ENCODE measurements around the gene SMYD1. TPM values are rescaled to one million over a fixed set of nuclear protein-coding genes. Genes with fewer than 3 reads are reported as not detected.

The SMYD1 gene
- total RNA-seq, 1 donor from 2014 or later, result not detected

DNA sequence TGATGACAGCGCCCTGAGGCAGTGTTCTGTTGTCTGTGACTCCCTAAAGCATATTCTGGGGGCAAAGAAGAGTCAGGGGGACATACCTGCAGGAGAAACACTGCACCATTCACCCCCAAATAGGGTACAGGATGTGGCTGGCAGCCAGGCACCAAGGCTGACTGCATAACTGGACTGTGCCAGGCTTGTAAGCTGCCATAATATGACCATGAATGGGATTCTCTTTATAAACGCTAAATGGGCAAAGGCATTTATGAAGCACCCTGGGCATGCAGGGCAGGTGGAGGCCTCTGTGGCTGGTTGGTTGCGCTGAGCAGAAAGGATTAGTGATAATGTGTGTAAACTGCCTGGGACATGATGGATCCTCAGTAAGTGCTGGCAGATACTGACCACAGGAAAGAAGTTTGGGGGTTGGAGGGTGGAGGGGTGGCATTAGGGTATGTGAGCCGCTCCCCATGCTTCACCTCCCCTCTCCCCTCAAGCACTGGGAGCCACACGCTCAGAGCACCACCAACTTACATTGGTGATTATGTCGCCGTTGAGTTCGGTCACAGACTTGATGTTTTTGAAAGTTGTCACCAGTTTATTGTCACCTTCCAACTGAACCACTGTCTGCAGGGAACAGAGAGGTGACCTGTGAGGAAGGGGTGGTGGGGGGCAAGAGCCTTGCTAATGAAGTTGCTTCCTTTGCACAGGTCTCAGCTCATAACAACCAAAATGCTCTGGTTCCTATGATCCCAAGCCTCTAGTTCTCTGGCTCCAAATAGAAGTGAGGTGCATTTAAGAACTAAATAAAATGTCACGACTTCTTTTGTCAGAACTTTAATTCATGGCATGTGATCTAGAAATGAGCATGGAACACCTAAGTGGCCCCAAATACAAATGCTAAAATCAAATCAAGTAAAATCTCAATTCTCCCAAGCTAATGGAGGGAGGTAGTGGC, 56.6 kb downstream of the SMYD1 start:
- no peak for DNase-seq

DNA sequence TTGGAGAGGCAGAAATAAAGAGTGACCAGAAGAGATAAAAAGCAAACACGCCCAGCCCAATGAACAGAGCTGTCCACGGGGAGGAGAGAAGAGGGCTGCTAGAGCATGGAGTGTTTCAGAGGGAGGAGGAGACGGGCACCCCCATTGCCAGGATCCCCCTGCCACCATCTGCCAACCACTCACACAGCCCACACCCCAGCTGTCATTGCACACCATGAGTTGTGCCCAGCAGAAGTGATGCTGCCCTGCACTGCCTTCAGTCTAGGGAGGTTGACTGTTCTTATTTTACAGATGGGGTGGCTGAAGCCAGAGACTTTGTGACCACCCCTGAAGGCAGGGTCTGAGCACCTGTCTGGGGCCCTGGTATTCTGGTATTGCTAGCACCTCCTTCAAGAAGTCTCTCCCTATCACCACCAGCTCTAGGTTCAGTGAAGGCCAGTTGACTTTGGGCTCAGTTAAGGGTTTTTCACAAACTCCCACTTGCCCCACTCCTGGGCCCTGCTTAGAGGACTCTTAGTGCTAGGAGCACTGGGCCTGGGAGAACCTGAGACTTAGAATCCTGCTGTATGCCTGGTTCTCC, 57.8 kb downstream of the SMYD1 start:
- DNase-seq, result no peak

DNA sequence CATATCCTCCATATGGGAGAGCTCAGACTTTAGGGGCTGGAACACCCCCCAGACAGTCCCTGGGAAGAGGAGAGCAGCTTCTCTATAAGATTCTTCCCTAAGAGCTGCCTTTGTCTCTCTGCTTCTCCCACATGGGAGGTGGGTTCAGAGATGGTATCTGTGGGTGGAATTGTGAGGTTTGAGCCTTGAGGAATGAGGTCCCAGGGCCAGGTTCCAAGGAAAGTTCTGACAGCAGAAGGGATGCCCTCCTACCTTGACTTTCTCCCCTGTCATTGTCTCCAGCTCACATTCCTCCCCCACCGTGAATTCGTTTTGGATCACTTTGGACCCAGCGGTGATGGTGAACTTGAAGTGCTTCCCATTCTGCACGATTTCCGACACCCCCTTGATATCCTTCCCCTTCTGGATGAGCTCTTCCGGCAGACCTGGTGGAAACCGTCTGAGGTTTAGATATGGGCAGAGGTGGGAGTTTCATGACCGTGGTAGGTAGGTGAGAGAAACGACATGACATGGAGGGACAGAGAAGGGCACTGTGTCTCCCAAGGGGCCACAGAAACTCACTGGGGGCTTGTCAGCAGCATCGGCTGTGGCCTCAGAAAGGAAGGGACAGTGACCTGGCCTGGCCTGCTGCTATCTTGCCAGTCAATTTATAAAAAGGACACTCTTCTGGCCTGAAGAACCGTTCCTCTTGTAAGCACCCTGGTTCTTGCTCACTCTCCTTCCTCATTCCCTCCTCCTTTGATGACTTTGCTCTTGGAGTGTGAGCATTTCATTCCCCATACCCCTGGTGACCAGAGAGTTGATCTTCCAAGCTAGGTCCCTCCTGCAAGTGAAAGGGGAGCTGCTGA, 58.5 kb downstream of the SMYD1 start:
- no peak for DNase-seq

DNA sequence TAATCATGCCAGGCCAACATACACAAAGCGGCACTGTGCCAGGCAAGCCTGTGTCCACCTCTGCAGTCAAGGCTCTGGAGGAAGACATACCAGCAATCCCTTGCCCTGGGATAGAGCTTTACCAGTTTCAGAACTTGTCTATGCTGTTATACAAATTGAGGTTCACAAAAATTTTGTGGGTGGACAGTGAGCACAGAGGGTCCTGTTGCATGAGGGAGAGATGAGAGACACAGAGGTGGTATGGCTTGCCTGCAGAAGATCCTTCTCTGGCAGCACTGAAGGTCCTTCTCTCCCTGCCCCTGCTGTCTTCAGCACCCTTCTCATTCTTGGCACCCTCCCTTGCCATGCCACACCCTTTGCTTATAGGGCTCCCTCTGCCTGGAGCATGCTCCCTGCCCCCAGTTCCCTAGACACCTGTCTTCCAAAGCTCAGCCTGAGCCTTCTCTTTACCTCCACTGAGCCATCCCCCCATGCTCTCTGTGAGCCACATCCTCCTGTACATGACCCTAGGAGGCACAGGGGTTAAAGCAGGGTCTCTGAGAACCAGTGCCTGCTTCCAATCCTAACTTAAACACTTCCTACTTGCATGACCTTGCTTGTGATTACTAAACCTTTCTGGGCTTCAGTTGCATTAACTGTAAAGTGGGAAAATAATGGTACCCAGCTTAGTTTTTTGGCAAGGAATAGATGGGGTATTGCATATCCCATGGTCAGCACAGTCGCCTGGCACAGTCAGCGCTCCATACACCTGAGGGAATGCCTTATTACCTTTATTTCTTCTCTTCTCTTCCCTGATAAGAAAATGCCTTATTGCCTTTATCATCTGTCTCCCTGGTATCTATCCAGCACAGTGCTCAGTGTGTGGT, 59.4 kb downstream of the SMYD1 start:
- DNase-seq, result no peak

DNA sequence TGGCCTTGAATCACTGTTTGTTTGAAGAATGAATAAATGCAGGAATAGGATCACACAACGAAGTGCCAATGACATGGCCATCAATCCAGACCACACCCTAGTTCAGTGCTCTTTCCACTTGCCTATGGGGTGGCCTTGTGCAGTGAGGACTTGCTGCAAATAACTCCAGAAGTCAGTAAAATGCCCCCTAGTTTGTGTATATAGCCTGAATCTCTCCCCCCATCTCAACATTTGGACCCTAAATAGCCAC, 59.9 kb downstream of the SMYD1 start:
- DNase-seq, result no peak

DNA sequence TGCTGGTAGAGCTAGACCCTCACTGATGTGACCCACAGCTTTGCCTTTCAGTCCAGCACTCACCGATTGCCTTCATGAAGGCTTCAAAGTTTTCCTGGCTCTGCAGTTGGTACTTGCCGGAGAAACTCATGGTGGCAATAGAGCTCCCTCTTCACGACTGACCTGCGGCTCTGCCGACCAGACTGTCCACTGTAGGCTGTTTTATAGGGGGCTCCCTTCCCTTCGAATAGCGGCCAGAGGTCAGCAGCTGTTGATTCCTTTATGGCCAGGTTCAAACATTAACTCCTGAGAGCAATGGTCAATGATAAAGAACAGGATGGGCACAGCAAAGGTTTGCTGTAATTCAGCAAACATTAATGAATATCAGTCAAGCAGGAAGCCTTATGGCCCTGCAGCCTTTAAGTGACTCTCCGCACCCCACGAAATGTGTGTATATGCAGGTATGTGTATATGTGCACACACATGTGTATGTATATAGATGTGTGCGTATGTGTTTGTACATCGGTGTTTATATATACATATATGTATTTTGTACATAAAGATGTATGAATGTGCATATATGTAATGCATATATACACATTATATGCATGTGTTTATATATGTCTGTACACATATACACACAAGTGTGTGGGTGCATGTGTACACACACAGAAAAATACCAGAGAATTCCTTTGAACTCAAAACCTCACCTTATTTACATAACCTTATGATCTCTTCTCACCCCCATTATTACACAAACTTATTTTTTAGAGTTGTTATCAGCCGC, 60.4 kb downstream of the SMYD1 start, which contains the start of gene FABP1:
FABP1 (minus strand) TSS at position 175 of the 766 bp plus-strand sequence; CDS start at position 130, 45 bp downstream.
- no peak for DNase-seq

DNA sequence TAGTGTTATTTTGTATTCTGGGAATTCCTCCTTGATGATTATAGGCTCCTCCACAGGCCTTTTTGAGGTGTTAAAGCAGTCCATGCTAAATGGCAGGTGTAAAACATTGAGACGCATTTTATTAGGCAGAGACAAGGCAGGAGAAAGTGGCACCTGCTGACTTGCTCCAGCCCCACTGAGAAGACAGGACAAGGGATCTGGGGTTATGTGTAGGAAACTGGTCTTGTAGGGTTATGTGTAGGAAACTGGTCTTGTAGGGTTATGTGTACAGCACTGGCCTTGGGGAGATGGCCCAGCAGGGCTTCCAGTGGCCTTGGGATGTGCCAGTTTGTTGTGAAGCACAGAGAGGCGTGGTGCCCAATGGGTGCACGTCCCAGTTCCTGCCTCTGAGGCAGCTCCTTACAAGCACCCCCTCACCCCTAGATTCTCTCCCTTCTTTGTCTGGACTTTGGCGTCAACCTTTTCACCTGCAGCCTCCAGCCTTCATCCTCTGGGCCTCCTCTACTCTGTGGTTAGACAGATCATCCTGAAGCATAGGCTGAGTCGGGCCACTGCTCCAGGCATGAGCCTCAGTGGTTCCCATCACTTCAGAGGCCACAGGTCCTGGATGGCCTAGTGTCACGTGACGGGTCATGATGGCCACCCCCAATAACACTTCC, 61.2 kb downstream of the SMYD1 start:
- no peak for DNase-seq

DNA sequence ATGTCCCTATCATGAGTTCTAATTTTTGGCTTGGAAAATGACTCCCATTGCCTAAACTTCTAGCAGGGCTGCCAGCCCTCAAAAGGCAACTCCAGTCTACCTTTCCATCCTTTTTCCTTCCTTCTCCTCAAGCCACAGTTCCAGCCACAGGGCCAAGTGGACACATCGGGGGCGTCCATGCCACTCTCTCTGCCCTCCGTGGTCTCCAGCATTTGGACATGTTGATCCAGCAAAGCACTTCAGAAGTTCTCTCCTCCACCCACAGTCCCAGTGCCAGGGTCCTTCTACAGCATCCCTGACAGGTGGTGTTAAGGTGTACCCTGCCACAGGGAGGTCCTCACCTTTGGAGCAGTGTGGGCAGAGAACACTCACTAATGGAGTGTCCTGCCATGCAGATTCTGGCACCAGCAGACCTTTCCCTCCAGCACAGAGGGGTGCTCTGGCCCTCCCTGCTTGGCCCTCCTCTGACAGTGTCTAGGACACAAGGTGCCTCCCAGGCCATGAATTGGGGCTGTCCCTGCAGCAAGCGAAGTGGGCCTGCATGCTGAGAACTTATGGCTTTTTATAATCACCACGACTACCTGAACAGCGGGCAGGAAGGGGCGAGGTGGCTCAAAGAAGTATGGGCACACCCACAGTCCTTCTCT, 61.8 kb downstream of the SMYD1 start:
- DNase-seq, result no peak

DNA sequence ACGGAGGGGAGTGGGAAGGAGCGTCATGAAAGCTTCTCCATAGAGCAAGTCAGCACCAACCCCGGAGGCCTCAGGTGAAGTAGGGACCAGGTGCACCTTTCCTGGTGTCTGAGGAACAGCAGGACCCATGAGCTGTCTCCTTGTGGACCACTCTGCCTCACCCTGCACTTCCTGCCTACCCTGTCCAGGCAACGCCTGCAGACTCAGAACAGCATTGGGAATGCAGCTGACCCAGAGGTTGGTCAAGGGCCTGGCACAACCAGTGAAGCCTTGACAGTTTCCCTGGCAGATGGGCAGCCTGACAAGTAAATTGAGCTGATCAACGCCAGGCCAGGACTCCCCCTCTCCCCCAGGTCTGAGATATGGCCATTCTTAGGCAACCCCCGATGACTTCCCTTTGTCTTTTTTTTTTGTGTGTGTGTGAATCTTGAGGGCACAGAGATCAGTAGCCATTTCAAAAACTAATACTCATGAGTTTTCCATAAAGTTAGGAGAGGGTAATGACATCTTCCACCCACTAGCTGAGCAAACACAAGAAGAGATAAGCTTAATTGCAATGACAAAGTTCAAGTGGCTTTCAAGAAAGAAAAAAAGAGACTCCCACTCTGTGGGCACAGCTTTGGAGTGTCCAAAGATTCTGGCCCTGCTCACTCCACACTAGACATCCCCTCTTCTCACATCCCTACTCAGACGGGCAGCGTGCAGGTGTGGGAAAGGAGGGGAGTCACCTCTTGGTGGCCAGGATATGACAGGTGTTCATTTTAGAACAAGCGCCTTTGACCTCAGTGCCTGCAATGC, 63.8 kb downstream of the SMYD1 start:
- DNase-seq, result no peak

DNA sequence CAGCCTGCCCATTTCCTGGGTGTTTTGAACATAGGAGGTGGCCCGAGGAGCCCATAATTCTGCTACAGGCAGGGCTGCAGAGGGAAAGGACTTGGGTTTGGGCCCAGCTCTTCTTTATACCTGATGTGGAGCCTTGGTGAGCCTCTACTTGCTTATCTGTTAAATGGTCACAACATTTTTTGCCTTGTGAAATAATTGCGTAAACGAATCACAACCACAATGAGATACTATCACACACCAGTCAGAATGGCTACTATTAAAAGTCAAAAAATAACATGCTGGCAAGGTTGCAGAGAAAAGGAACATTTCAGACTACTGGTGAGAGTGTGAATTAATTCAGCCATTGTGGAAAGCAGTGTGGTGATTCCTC, 64.4 kb downstream of the SMYD1 start:
- no peak for DNase-seq

DNA sequence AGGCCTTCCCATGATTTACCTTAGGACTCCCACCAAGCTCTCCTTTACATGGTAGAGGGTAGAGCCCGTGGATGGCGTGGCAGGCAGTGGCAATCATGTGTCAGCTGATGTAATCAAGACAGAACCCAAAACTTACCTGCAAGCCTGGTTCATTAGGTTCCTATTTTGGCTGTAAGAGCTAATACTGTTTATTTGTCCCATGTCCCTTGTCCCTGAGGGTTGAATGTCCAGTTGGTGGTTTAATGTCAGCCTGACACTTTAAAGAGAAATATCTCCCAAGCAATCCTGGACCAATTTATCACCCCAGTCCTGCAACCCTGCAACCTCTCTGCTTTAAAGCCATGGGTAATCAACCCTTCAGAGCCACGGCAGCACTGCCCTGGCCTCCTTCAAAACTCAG, 66.2 kb downstream of the SMYD1 start:
- DNase-seq, result no peak

DNA sequence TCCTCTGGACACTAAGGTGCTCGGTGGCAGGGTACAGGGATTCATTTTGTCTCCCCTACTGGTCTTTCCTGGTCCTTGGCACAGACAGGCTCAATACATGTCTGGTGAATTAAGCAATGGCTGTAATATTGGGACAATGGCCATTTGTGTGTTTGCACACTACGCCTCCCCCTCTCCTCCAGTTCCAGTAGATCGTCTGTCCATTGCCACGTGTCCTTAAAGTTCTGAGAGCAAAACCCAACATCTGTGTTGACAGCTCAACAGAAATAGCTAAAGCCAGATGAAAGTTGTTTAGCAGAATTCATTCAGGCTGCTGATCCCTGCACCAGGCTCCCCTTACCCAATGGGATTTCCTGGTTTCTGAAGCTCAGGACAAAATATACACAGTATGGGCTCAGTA, 69.2 kb downstream of the SMYD1 start:
- no peak for DNase-seq

DNA sequence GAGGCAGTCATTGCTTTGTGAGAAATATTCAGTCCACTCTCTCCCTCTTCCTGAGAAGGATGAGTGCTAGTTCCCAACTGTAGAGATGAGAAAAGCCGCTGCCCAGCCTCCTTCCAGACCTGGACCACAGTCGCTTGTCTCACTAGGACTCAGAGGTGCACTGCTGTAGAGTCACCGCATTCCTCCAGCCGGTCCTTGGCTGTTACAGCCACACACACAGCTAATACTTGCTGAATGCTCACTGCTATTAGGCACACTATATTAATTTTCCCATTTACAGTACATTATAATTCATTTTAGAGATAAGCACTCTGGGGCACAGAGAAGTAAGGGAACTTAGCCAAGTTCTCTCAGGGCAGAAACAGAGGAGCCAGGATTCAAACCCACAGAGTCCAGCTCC, 70.2 kb downstream of the SMYD1 start:
- no peak for DNase-seq

DNA sequence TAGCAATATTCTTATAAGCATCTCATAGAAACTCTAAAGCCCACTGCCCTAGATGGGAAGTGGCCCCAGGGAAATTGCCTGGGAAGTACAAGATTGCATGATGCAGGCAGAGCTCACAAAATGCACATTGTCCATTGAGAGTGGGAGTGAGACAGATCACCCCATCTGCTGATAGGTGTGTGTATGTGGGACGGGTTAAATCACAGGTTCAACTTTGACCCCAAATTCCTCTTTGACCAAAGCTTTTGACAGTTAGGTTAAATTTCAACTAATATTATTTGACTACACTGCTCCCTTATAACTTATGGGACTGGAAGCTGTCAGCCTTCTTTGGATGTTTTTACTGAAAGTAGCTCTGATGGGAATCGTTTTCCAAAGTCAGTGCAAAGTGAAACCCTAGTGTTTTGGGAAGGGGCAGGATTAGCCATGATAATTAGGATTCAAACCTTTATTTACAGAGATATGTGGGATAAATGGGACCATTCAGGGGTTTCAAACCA, 71.6 kb downstream of the SMYD1 start:
- no peak for DNase-seq

DNA sequence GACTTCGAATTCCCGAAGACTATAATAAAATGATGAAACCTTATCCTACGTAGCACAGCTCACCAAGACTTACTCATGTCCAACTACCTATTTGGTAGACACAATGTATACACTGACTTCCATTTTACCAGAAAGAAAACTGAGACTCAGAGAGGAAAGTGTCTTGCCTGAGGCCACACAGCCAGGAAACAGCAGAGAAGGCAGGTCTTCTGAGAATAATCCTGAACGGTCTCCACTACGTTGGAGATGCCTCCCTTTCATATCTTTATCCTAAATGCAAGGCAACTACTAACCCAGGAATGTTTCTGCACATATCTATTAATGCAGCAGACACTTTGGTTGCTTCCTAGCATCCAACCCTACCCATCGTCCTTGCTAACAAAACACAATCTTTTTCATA, 72.2 kb downstream of the SMYD1 start:
- DNase-seq, result no peak

DNA sequence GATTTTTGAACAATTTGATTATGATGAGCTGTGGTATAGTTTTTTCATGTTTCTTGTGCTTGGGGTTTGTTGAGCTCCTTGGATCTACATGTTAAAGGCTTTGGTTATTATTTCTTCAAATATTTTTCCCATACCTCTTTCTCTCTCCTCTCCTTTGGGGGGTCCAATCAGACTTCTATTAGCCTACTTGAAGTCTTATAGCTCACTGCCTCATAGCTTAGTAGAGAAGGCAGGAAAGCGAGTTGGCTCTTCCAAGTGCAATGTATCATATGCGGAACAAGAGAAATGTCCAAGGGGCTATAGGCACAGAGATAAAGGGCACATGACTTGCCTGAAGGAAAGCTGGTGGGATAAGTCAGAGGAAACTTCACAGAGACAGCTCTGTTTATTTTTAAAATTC, 74.3 kb downstream of the SMYD1 start:
- DNase-seq, result no peak

DNA sequence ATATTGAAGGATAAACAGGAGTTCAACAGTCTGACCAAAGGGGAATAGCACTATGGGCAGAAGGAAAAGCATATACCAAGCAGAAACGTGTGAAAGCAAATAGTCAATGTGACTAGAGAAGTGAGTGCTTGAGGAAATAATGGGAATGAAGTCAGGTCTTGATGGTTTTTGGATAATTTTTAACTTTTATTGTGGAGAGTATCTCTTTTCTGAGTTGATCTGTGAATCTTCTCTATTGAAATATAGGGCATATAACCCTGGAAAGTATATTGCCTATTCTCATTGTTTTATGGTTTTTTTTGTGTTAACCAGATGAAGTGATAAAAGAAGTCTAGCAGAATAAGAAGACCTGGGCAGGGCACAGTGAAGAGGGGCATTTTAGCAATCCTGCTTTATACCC, 76.6 kb downstream of the SMYD1 start:
- no peak for DNase-seq

DNA sequence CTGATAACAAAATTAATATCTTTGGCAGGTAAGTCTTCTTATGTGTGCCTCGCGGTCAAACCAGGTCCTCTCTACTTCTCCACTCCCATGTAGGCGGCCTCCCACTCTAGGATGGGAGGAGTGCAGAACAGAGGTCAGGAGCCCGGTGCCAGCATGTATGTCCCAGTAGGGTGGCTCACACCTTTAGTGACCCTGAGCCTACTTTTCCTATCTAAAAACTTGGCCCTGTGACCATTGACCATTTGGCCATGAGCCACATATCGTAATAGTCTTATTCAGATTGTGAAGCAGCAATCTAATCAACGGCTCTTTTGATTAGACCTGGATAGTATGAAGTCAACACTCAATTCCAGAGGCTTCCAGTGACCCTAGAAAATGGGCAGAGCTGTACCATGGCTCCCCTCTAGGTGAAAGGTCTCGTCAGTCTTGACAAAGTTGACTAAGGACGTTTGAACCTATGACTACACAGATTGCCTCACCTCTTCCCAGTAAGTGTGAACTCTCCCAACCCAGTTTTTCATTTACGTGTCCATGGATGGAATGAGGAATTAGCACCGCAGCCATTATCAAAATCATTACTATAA, 77.4 kb downstream of the SMYD1 start:
- no peak for DNase-seq

DNA sequence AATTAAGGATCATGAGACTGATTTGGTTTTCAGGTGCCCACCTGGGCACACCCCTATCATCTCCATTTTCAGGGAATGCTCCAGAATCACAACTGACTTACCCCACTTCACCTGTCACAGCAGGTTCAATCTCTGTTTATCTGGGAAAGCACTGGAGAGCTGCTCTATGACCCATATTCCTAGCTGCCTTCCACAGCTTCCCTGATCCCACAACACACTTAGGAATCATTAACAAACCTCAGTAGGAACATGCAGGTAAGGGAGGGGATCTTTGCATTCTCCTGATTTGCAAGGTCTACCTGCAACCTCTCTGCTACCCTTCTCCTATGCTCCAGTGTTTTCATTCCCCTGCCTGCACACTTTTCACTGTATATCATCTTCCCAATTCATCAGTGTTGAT, 79.0 kb downstream of the SMYD1 start:
- DNase-seq, result no peak

Data from dermis blood vessel endothelial cell (primary cell).